ENCODE data around the gene CAPN12. TPM values are rescaled to one million over a fixed set of nuclear protein-coding genes. Genes with fewer than 3 reads are reported as not detected.

The CAPN12 gene
- polyA plus RNA-seq, 2 of the 4 experiments (the other 2 are of a cell fraction), result 10.0 to 11.7 TPM

GRCh38 chr19:38742296-38742695 lies 2.0 kb downstream of the CAPN12 start:
- Histone ChIP-seq H3K4me1 (peaks cover 5% of the 10 kb centered on the region; the same call in 2 of the 3 replicates), H3K4me3 (no peak overlapping the region), H3K4me2 (no peak overlapping the region), H3K27ac (no peak overlapping the region), H3K9me3 (no peaks in the 10 kb centered on the region)
- ChIA-PET POLR2A (interaction anchor here (0.6 to 1.2 kb wide), 4 partner anchors 41 to 340 kb away, joined by 3 to 4 read pairs (median 4); partner anchors contain the start of genes FAM98C, NFKBIB and SIRT2), CTCF (interaction anchor here (0.6 to 3.1 kb wide), 10 partner anchors 8 to 376 kb away, joined by 3 to 12 read pairs (median 4); no protein-coding TSS in a partner anchor)
- DNase-seq (ENCODE audit: low read depth in 1 of 2, low spot score in 1 of 2), result no peak
- FAIRE-seq, result no peak
- no peak for ATAC-seq
- WGBS (ENCODE audit: missing lambda C conversion rate), result 89% methylated on average over 9 of the region's 9 CpGs
- TF ChIP-seq BHLHE40 (IDR thresholded peaks at IDR 0.05; ENCODE audit: low read depth, low read length) (no peak), ZSCAN20 (CRISPR knock-in tag; IDR thresholded peaks at IDR 0.05) (no peak), TP53 (CRISPR knock-in tag; IDR thresholded peaks at IDR 0.05) (no peak), HMGXB4 (CRISPR knock-in tag; IDR thresholded peaks at IDR 0.05; ENCODE audit: borderline replicate concordance) (no peak), EHMT2 (IDR thresholded peaks at IDR 0.05; ENCODE audit: low read depth) (no peak), PHF8 (IDR thresholded peaks at IDR 0.05; ENCODE audit: borderline replicate concordance, low read depth) (no peak), USF2 (IDR thresholded peaks at IDR 0.05) (no peak), ELK1 (IDR thresholded peaks at IDR 0.05; ENCODE audit: low read depth, low read length) (no peak), NPAS2 (CRISPR knock-in tag; IDR thresholded peaks at IDR 0.05; ENCODE audit: borderline replicate concordance) (no peak), CBX2 (IDR thresholded peaks at IDR 0.05; ENCODE audit: borderline replicate concordance, low read depth) (no peak), CHD4 (IDR thresholded peaks at IDR 0.05; ENCODE audit: borderline replicate concordance) (no peak)

DNA sequence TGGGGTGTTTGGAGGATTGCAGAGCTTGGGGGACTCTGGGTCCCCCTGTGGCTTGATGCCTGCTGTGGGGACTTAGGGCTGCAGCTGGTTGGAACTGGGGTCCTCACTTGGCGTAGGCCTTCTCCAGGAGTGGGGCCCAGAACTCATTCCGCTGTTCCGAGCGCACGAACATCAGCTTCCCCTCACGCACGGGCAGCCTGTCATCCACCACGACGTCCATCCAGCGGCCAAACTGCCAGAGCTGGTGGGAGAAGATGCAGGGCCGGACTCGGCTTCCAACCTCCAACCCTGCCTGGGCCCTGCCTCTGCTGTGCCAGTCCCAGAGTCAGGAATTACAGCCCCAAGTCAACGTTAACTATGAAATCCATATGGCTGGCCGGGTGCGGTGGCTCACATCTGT lies 2.6 kb downstream of the CAPN12 start:
- Histone ChIP-seq H3K9me3 (no peaks in the 10 kb centered on the region), H3K4me2 (no peak overlapping the region), H3K4me1 (peaks cover 12% of the 10 kb centered on the region), H3K27ac (no peak overlapping the region), H3K4me3 (no peak overlapping the region)
- ChIA-PET POLR2A (interaction anchor here (0.9 to 1.2 kb wide), 2 partner anchors 42 to 158 kb away, joined by 3 to 4 read pairs; partner anchors contain the start of genes NFKBIB and SIRT2), CTCF (interaction anchor here (0.6 to 3.1 kb wide), 14 partner anchors 9 to 377 kb away, joined by 3 to 12 read pairs (median 4); no protein-coding TSS in a partner anchor)
- no peak for TF ChIP-seq SMC3 (IDR thresholded peaks at IDR 0.05)
- TF ChIP-seq CBX8 (IDR thresholded peaks at IDR 0.05), result no peak
- no peak for TF ChIP-seq RFX5 (IDR thresholded peaks at IDR 0.05)
- TF ChIP-seq HEYL (CRISPR knock-in tag; IDR thresholded peaks at IDR 0.05), result no peak
- no peak for TF ChIP-seq ZC3H11A (IDR thresholded peaks at IDR 0.05)
- TF ChIP-seq HOXA7 (CRISPR knock-in tag; IDR thresholded peaks at IDR 0.05), result no peak
- FAIRE-seq (no peak), DNase-seq (ENCODE audit: low read depth in 1 of 2, low spot score in 1 of 2) (no peak), ATAC-seq (no peak)
- WGBS (ENCODE audit: missing lambda C conversion rate), result 97% methylated on average over 15 of the region's 15 CpGs

DNA sequence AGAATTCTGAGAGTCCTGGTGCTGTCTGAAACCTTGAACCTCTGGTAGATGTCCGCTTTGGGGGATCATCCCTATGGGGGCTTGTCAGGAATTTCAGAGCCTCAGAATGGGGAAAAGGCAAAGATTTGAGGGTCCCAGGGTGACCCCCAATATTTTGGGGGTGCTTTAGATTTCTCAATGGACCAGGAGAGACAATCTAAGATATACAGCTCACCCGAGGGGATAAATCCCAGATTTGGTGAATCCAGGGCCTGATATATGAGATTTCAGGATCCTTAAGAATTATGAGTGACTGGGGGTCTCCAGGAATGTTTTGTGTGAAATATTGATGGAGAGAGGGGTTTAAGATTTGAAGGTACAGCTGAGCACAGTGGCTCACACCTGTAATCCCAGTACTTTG lies 3.3 kb downstream of the CAPN12 start:
- no peak for ATAC-seq
- Histone ChIP-seq H3K4me3 (no peak overlapping the region), H3K9me3 (no peaks in the 10 kb centered on the region), H3K27ac (no peak overlapping the region), H3K4me1 (peaks cover 16% of the 10 kb centered on the region), H3K4me2 (no peak overlapping the region)
- DNase-seq (ENCODE audit: low read depth in 1 of 2, low spot score in 1 of 2), result no peak
- ChIA-PET CTCF (interaction anchor here (0.6 to 3.1 kb wide), 9 partner anchors 10 to 196 kb away, joined by 3 to 12 read pairs (median 3); no protein-coding TSS in a partner anchor), POLR2A (no interaction called here)
- WGBS (ENCODE audit: missing lambda C conversion rate), result 75% methylated on average over 2 of the region's 2 CpGs
- no peak for TF ChIP-seq MAX (IDR thresholded peaks at IDR 0.05)
- no peak; the same call in 1 of the 2 replicates for TF ChIP-seq POLR2AphosphoS2 (conservative IDR thresholded peaks at IDR 0.05; ENCODE audit: low read length)
- 0 out of 2 replicates have a peak, but pooled peaks have one; percentile 59 for TF ChIP-seq HOXA7 (CRISPR knock-in tag; IDR thresholded peaks at IDR 0.05)
- TF ChIP-seq USF2 (IDR thresholded peaks at IDR 0.05), result no peak
- FAIRE-seq, result no peak
